GM18498 (cell line): ENCODE measurements around the gene NRCAM.

Experiments
- ATAC-seq: cut with Tn5 transposase; IDR thresholded peaks from one replicate; pipeline ENCODE4 v1.9.1; 2021; ENCODE audit warnings: mild to moderate bottlenecking, moderate library complexity; ENCODE audit not compliant: unreplicated experiment

NRCAM gene

DNA sequence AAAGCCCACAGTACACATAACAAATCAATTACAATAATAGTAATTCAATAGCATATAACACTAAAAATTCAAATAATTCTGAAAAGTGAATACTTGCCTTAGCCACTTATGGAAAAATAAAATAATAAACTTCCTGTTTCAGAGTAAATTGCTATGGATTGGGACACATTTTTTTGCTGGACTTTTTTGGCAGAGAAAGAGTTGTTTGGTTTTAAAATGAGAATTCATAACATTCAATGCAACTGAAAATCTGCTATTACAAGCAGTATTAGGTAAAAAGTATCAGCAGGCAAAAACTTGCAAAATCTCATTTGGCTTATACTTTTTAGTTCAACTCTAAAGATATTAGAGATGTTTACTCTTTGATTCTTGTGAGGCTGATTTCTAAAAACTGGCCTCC, 141.7 kb downstream of the NRCAM start:
- no peak for ATAC-seq

GRCh38 chr7:108314049-108314448, 142.2 kb downstream of the NRCAM start:
- no peak for ATAC-seq

DNA sequence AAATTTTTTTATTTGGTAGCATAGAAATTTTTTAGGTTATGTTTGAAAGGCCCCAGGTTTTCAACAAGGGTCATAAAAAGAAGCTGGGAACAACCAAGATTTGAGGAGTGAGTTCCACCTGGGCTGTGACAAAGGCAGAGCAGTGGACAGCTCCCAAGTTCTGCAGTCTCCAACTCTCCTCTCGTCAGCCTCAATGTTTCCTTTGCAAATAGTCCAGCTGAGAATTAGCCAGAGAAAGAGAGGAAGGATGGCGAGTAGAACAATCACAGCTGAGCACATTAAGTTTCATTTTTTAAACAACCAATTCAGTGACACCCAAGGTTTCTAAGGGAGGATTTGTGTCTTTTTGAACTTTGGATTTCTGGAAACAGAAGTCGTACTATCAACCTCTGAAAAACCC, 143.2 kb downstream of the NRCAM start:
- ATAC-seq, result no peak

DNA sequence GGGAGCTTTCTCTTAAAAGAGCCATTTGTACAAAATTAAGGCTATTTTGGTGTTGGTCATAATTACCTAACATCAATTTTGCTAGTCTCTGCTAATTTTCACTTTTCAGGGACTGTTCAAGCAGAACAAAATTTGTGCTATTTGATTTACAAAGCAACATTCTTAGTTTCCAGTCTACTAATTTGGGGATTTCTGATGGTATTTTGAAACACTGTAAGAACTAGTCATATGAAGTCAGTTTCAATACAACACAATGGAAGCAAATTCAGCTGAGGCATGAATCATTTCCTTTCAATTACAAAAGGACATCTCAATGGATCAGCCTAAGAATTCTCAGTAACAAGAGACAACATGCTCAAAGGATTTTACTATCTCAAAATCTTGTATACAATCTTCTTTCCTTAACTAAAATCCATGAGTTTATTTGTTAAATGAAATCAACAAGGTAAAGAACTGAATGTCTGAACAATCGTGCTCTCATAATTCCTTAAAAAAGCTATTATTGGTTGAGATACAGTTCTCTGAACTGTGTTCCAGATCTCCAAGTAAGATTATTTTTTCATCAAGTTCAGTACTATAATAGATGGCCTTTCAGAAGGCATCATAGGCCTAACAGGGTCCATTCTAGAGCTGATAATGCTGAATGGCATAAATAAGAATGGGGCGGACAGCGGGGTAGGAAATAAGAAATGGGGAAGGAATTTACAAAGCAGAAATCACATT, 144.6 kb downstream of the NRCAM start:
- peak; percentile 53 for ATAC-seq

- ATAC-seq, result no peak
These were observed 145.9 kb downstream of the NRCAM start for GRCh38 chr7:108310351-108310750.

DNA sequence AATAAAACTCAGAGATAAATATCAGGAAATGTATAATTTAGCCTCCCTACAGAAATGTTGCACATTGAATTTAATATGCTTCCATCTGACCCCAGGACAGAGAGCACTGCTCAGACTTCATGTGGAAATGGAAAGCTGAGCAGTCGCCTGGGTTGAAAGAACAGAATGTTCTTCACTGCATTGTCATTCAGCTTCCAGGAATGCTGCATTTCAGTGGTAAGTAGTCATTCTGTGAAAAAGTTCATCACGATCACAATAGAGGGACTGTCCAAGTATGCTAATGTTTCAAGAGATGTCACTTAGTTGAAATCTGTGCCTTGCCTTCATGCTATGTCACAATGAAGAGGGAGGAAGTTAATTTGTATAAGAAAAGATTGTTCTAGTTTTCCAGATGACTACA, 147.3 kb downstream of the NRCAM start:
- ATAC-seq, result no peak

DNA sequence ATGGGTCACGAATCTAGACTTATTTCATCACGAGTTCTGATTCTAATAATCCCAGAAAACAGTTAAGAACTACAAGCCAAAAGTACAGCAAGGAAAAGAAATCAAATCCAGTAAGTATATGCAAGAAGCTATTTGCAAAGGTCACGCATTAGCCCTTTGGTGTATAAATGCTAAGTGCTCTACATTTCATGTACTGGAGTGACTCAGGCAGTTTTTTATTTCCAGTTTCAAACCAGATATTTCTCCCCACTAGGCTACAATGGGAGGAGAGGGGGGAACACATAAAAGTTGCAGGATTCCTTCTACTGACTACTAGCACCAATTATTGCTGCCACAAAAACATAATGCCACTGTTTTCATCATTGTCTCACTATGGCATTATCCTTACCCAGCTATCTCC, 148.0 kb downstream of the NRCAM start:
- ATAC-seq, result no peak

DNA sequence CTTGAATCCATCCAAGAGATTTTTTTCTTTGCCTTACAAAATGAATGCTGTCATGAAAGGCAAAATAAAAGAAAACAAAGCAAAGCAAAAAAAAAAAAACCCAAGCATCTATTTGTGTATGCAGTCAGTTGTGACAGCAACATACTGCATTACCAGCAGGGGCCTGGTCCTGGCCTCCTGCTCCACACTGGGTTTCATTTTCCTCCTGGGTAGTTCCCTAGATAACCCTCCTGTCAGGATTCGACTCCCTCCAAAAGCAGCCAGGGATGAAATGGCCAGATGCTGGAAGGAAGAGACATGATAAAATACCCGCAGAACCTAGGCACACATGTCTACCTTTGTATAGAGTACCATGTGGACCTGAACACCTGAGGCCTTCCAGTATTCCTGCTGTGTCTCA, 148.6 kb downstream of the NRCAM start:
- ATAC-seq, result no peak

DNA sequence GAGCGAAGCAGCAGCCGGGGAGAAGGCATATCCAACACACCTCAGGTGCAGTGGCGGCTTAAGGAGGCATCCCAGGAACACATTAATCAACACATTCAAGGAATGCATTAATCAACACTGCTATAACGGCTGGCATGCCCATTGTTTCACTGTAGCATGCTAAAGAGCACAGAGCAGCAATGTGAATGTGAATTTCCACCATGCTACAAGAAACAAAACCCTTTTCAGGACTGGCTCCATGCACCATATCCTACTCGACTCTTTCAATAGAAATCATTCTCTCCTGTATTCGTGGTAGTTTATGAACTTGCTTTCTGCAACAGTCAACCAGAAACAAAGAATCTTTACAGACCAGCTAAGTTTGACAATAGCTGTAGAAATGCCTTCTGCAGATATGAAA, 149.0 kb downstream of the NRCAM start:
- ATAC-seq, result no peak

GRCh38 chr7:108303332-108303731, 152.9 kb downstream of the NRCAM start:
- ATAC-seq, result no peak

GRCh38 chr7:108301387-108301786, 154.8 kb downstream of the NRCAM start:
- no peak for ATAC-seq

GRCh38 chr7:108299251-108299973, 156.8 kb downstream of the NRCAM start:
- no peak for ATAC-seq

GRCh38 chr7:108296911-108297310, 159.3 kb downstream of the NRCAM start:
- ATAC-seq, result no peak

DNA sequence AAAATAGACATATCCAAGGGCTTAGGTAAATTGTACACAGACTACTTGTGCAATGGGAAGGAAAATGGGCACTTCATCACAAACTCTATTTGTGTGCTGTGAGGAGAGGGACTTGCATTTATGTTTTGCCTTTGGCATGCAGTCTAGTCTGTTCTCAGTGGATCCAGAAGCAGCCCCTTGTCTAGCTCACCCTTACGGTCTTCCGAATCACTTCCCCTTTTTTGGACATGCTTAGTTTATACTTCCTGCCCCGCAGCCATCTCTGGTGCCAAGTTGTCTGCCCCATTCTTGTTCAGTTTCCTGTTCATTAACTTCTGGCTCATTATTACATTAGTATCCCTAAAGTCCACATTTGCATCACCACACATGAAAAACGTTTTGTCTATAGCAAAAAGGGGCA, 161.6 kb downstream of the NRCAM start:
- ATAC-seq, result peak; percentile 98

DNA sequence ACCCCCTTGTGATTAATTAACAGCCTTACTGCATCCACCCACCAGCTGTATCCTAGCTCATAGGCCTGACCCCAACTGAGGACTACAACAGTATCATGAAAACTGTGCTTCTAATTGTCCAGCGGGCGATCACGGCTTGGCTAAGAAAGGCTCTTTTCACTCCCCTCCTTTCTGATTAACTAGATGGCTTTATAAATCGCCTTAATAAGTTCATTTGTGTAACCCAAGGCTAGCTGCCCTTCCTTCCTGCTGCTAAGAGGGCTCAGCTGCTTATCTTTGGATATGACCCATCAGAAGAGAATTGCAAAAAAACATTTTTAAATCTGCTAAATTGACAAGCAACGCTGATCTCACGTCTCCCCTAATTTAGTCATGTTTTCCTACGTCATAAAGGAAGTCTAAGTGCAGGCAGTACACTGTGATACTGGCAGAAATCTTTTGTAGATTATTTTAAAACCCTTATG, 163.1 kb downstream of the NRCAM start:
- no peak for ATAC-seq

DNA sequence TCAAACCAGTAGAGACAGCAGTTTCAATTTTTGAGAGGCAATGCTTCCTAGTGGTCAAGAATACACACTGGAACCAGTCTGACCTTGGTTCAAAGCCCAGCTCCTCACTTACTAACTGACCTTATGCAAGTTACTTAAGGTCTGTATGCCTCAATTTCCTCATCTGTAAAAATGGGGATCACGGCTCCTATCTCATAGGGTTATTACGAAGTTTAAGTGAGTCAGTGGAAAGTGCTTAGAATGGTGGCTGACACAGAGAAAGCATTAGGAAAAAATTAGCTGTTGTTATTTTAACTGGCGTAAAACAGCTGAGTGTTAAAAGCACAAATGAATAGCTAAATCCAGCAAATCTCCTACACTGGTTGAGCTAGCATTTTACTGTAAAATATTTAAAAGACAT, 163.7 kb downstream of the NRCAM start:
- no peak for ATAC-seq

GRCh38 chr7:108291791-108292440, 164.3 kb downstream of the NRCAM start:
- ATAC-seq, result no peak

- ATAC-seq, result no peak
These were observed 165.1 kb downstream of the NRCAM start for GRCh38 chr7:108291152-108291508.

DNA sequence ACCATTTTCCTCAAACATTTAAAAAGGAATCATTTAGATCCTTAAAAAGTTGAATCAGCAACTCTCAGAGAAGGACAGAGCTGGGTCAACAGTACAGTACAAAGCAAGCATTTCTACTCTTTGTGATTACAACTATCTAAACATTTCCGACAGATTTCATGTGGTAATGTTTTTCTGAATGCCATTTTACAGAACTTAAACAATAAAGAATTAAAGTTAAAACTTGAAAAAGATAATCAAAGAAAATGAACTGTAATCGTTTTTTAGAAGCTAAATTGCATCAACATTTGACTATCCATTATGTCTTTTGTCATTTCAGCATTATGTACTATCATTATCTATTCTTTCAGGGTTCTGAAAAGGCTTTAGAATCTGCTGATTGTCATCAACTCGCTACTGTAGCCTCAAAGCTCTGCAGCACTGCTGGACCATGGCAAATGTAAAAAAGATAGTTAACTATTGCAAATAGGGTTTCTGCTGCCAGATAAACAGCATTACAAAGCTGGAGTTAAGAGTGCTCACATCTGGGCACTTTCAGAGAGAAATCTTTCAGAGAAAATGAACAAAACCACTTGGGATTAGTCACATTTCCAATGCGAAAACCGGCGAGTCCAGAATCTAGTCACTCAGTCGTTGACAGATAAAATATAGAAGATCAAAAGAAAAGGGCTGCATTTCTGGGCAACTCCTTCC, 165.6 kb downstream of the NRCAM start:
- no peak for ATAC-seq

- no peak for ATAC-seq
These were observed 166.4 kb downstream of the NRCAM start for GRCh38 chr7:108289852-108290251.

DNA sequence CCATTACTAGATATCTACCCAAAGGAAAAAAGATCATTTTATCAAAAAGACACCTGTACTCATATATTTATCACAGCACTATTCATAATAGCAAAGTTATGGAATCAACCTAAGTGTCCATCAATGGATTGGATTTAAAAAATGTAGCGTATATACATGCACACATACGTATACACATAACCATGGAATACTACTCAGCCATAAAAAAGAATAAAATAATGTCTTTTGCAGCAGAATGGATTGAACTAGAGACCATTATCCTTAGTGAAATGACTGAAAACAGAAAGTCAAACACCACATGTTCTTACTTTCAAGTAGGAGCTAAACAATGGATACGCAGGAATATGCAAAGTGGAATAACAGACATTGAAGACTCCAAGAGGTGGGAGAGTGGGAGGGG, 168.4 kb downstream of the NRCAM start:
- ATAC-seq, result no peak
